H1 (cell line): Measurements from ENCODE around the gene RBM5. TPM values are rescaled to one million over a fixed set of nuclear protein-coding genes. Genes with fewer than 3 reads are reported as not detected.

ENCODE experiments used
- CTCF ChIA-PET: fragments of 300-600 bp; sonication (Branson Sonifier 250); formaldehyde crosslinking; loops from one replicate; lab custom pipeline; 2021; ENCODE audit not compliant: partially characterized antibody; lab: Charles Lee
- POLR2A ChIA-PET: fragments of 300-600 bp; sonication (Branson Sonifier 250); formaldehyde crosslinking; loops from one replicate; lab custom pipeline; 2021; ENCODE audit warnings: inconsistent platforms; ENCODE audit not compliant: partially characterized antibody; lab: Charles Lee
- DNase-seq, 2 experiments: peaks; one replicate each; pipeline versions ENCODE4 v3.0.0 to v3.0.0-alpha.2; 2010 to 2022; ENCODE audit warnings: low spot score in 2 of 2, low read depth in 1 of 2, mixed read lengths in 1 of 2
- FAIRE-seq: peaks from 2 replicates; lab custom pipeline; 2011; peaks lifted over from hg19 to GRCh38; lab: Jason Lieb, UNC
- H2AFZ ChIP-seq: 2 replicates; pipeline ENCODE4 v1.8.1; 2012; ENCODE audit warnings: low read length, inconsistent platforms
- H2AK5ac ChIP-seq: 2 replicates; pipeline ENCODE4 v1.6.1; 2013; ENCODE audit warnings: low read depth, low read length
- H2BK120ac ChIP-seq: replicated peaks from 2 replicates; pipeline ENCODE3; 2013; ENCODE audit warnings: low read depth, low read length, inconsistent platforms
- H2BK12ac ChIP-seq: 2 replicates; pipeline ENCODE4 v1.6.1; 2013; ENCODE audit warnings: low read depth, low read length
- H2BK15ac ChIP-seq: 2 replicates; pipeline ENCODE4 v1.6.1; 2013; ENCODE audit warnings: low read length
- H2BK20ac ChIP-seq: 2 replicates; pipeline ENCODE4 v1.6.1; 2013; ENCODE audit warnings: low read length
- H2BK5ac ChIP-seq: 2 replicates; pipeline ENCODE4 v1.6.1; 2013; ENCODE audit warnings: low read depth, low read length
- H3K14ac ChIP-seq: 2 replicates; pipeline ENCODE4 v1.6.1; 2013; ENCODE audit warnings: inconsistent platforms; ENCODE audit not compliant: insufficient read length
- H3K18ac ChIP-seq: 2 replicates; pipeline ENCODE4 v1.6.1; 2013; ENCODE audit warnings: low read length; ENCODE audit errors: extremely low read depth
- H3K23ac ChIP-seq: 2 replicates; pipeline ENCODE4 v1.6.1; 2013; ENCODE audit warnings: inconsistent platforms; ENCODE audit not compliant: insufficient read length
- H3K23me2 ChIP-seq: 2 replicates; pipeline ENCODE4 v1.6.1; 2013; ENCODE audit warnings: low read depth, low read length
- H3K27ac ChIP-seq: 2 replicates; pipeline ENCODE4 v1.6.1; 2011; ENCODE audit warnings: low read depth, low read length, inconsistent platforms
- H3K27me3 ChIP-seq, 4 experiments: replicated peaks in 1 of 4; 1 replicate in 1 of 4; 2 replicates in 3 of 4; pipeline versions ENCODE4 v1.6.1 to v1.8.1; 2011 to 2013; ENCODE audit warnings: low read length in 3 of 4, mild to moderate bottlenecking in 3 of 4, inconsistent platforms in 2 of 4, mixed read lengths in 2 of 4, moderate library complexity in 1 of 4; ENCODE audit not compliant: control insufficient read depth in 3 of 4, insufficient read depth in 3 of 4; ENCODE audit errors: extremely low read depth in 1 of 4
- H3K36me3 ChIP-seq, 4 experiments: 2 replicates each; pipeline versions ENCODE4 v1.6.1 to v1.8.1; 2011 to 2013; ENCODE audit warnings: mild to moderate bottlenecking in 4 of 4, low read length in 3 of 4, moderate library complexity in 2 of 4, control low read depth in 1 of 4, inconsistent platforms in 1 of 4; ENCODE audit not compliant: insufficient read depth in 4 of 4, control insufficient read depth in 2 of 4
- H3K4ac ChIP-seq: replicated peaks from 2 replicates; pipeline ENCODE3; 2013; ENCODE audit warnings: low read length, low read depth, mixed read lengths, inconsistent platforms; ENCODE audit not compliant: insufficient read length
- H3K4me1 ChIP-seq, 4 experiments: replicated peaks in 1 of 4; 1 replicate in 1 of 4; 2 replicates in 3 of 4; pipeline versions ENCODE4 v1.6.1 to v1.8.1; 2011 to 2013; ENCODE audit warnings: low read length in 3 of 4, inconsistent platforms in 2 of 4, mixed read lengths in 1 of 4; ENCODE audit not compliant: insufficient read depth in 4 of 4, control insufficient read depth in 3 of 4
- H3K4me2 ChIP-seq, 2 experiments: 2 replicates each; pipeline versions ENCODE4 v1.6.1 to v1.8.1; 2011 to 2013; ENCODE audit warnings: low read depth in 2 of 2, low read length in 2 of 2, control low read depth in 1 of 2, inconsistent platforms in 1 of 2, mild to moderate bottlenecking in 1 of 2; ENCODE audit not compliant: insufficient read depth in 1 of 2
- H3K4me3 ChIP-seq, 4 experiments: fragments of 200-600, 300-600 bp in 1 of 4; sonication (generic), shearing (Covaris generic), sonication (Bioruptor Twin) in 1 of 4; 2 replicates each; pipeline versions ENCODE4 v1.5.1 to v1.8.1; 2011 to 2016; ENCODE audit warnings: low read length in 4 of 4, low read depth in 3 of 4, control low read depth in 2 of 4, inconsistent platforms in 2 of 4, mild to moderate bottlenecking in 2 of 4, mixed read lengths in 1 of 4, moderate library complexity in 1 of 4; ENCODE audit not compliant: insufficient read depth in 2 of 4; ENCODE audit errors: extremely low read depth in 1 of 4
- H3K56ac ChIP-seq: replicated peaks from 2 replicates; pipeline ENCODE3; 2013; ENCODE audit warnings: low read depth, mild to moderate bottlenecking, mixed read lengths, low read length, inconsistent platforms; ENCODE audit not compliant: insufficient read length
- H3K79me1 ChIP-seq: 2 replicates; pipeline ENCODE4 v1.6.1; 2013; ENCODE audit warnings: low read depth, low read length, control low read depth
- H3K79me2 ChIP-seq, 2 experiments: 2 replicates each; pipeline versions ENCODE4 v1.6.1 to v1.8.1; 2012 to 2013; ENCODE audit warnings: low read length in 2 of 2, mild to moderate bottlenecking in 2 of 2, inconsistent platforms in 1 of 2; ENCODE audit not compliant: insufficient read depth in 2 of 2, control insufficient read depth in 1 of 2
- H3K9ac ChIP-seq, 4 experiments: replicated peaks in 1 of 4; 1 replicate in 1 of 4; 2 replicates in 3 of 4; pipeline versions ENCODE4 v1.6.1 to v1.8.1; 2011 to 2013; ENCODE audit warnings: low read depth in 3 of 4, low read length in 3 of 4, control low read depth in 2 of 4, mild to moderate bottlenecking in 2 of 4, moderate library complexity in 2 of 4, inconsistent platforms in 1 of 4; ENCODE audit errors: extremely low read depth in 1 of 4
- H3K9me3 ChIP-seq, 2 experiments: 2 replicates each; pipeline versions ENCODE4 v1.6.1 to v1.8.1; 2012 to 2013; ENCODE audit warnings: mild to moderate bottlenecking in 2 of 2, moderate library complexity in 2 of 2, control low read depth in 1 of 2, inconsistent platforms in 1 of 2, low read depth in 1 of 2, low read length in 1 of 2, mixed read lengths in 1 of 2; ENCODE audit not compliant: insufficient read depth in 2 of 2
- H4K20me1 ChIP-seq, 2 experiments: replicated peaks in 1 of 2; 2 replicates each; pipeline versions ENCODE3 to v1.8.1; 2011 to 2013; ENCODE audit warnings: inconsistent platforms in 2 of 2, low read length in 2 of 2, mild to moderate bottlenecking in 1 of 2; ENCODE audit not compliant: insufficient read depth in 2 of 2, control insufficient read depth in 1 of 2
- H4K5ac ChIP-seq: 2 replicates; pipeline ENCODE4 v1.6.1; 2013; ENCODE audit warnings: low read length, low read depth, mixed read lengths, inconsistent platforms; ENCODE audit not compliant: insufficient read length
- H4K8ac ChIP-seq: 2 replicates; pipeline ENCODE4 v1.8.0; 2013; ENCODE audit warnings: mild to moderate bottlenecking, moderate library complexity, low read length, inconsistent platforms; ENCODE audit not compliant: insufficient read depth; ENCODE audit errors: extremely low read depth
- H4K91ac ChIP-seq: replicated peaks from 2 replicates; pipeline ENCODE3; 2013; ENCODE audit warnings: low read length, mixed read lengths, inconsistent platforms; ENCODE audit not compliant: insufficient read length
- ASH2L ChIP-seq: fragments of 200-600, 300-600 bp; sonication (generic); IDR thresholded peaks from one replicate; pipeline ENCODE4 v1.7.1; 2017; ENCODE audit warnings: low read length
- CEBPB ChIP-seq: IDR thresholded peaks from 2 replicates; pipeline ENCODE4 v1.6.1; 2012; ENCODE audit warnings: low read depth, low read length
- CTBP2 ChIP-seq: IDR thresholded peaks from 2 replicates; pipeline ENCODE4 v1.7.0; 2011; ENCODE audit warnings: borderline replicate concordance, mild to moderate bottlenecking, moderate library complexity, mixed read lengths, low read length; ENCODE audit not compliant: insufficient read depth, insufficient read length
- E2F6 ChIP-seq: IDR thresholded peaks from 2 replicates; pipeline ENCODE4 v1.6.1; 2012; ENCODE audit warnings: inconsistent platforms
- EP300 ChIP-seq, 2 experiments: IDR thresholded peaks; 1 replicate in 1 of 2; 2 replicates in 1 of 2; pipeline ENCODE4 v1.6.1; 2011 to 2012; ENCODE audit warnings: low read depth in 2 of 2, low read length in 2 of 2, mild to moderate bottlenecking in 2 of 2, borderline replicate concordance in 1 of 2, inconsistent platforms in 1 of 2, moderate library complexity in 1 of 2
- GTF2F1 ChIP-seq: IDR thresholded peaks from 2 replicates; pipeline ENCODE4 v1.6.1; 2012; ENCODE audit warnings: low read depth, low read length, improper control_type of control experiment, borderline replicate concordance
- HDAC6 ChIP-seq: IDR thresholded peaks from one replicate; pipeline ENCODE4 v1.7.1; 2012; ENCODE audit warnings: low read depth, mild to moderate bottlenecking, inconsistent platforms, low read length, moderate library complexity
- JUND ChIP-seq: IDR thresholded peaks from 2 replicates; pipeline ENCODE4 v1.6.1; 2011; ENCODE audit warnings: mild to moderate bottlenecking, improper control_type of control experiment, low read length
- NRF1 ChIP-seq: IDR thresholded peaks from 2 replicates; pipeline ENCODE4 v1.6.1; 2011; ENCODE audit warnings: mild to moderate bottlenecking, low read depth, low read length, improper control_type of control experiment
- RXRA ChIP-seq: IDR thresholded peaks from 2 replicates; pipeline ENCODE4 v1.6.1; 2011; ENCODE audit warnings: low read depth, mild to moderate bottlenecking, low read length, moderate library complexity; ENCODE audit not compliant: insufficient read depth
- SAP30 ChIP-seq: fragments of 300-600 bp; sonication (generic); IDR thresholded peaks from 2 replicates; pipeline ENCODE4 v1.7.1; 2012; ENCODE audit warnings: low read length, moderate library complexity, mild to moderate bottlenecking, inconsistent platforms; ENCODE audit not compliant: insufficient read depth, insufficient replicate concordance
- SIX5 ChIP-seq: IDR thresholded peaks from 2 replicates; pipeline ENCODE4 v1.6.1; 2011; ENCODE audit warnings: mild to moderate bottlenecking, low read depth, low read length
- TBP ChIP-seq: IDR thresholded peaks from 2 replicates; pipeline ENCODE4 v1.6.1; 2011; ENCODE audit warnings: low read depth, low read length, improper control_type of control experiment
- WGBS, 2 experiments: shearing (Covaris generic) in 1 of 2; methylation state at CpG; one replicate each; pipeline versions ENCODE4 v1.1.6 to v1.1.7; 2013 to 2015; ENCODE audit warnings: low lambda C conversion rate in 2 of 2, mixed read lengths in 2 of 2, inconsistent platforms in 1 of 2, low coverage in 1 of 2, missing lambda C conversion rate in 1 of 2; ENCODE audit not compliant: insufficient replicate concordance in 2 of 2, insufficient coverage in 1 of 2, insufficient read length in 1 of 2; ENCODE audit errors: extremely low coverage in 1 of 2, missing lambda C conversion rate in 1 of 2; 5-methylcytosine and 5-hydroxymethylcytosine counted together
- polyA plus RNA-seq, 7 experiments: library from polyadenylated mRNA; depleted of rRNA in 3 of 7; stranded (reverse) in 5 of 7; unstranded in 2 of 7; fragments of >200 nt in 5 of 7; fragments of 200-250 nt in 2 of 7; gene quantifications; 1 replicate in 5 of 7; 2 replicates in 1 of 7; 4 replicates in 1 of 7; pipeline versions ENCODE4 v1.2.1 to v1.2.3, GENCODE V29; 2011 to 2013; ENCODE audit warnings: missing spikeins in 2 of 7, mixed read lengths in 2 of 7
- total RNA-seq: library from RNA; stranded (reverse); fragmentation: NEBNext Ultra II Directional; extraction: Animal tissue kit (Norgen Biotek cat#: 25700); gene quantifications from 2 replicates; pipeline ENCODE4 v1.2.1, GENCODE V29; 2021

The RBM5 gene
- total and polyA plus RNA-seq, 2 of the 8 experiments (the other 6 are each of a cell fraction or from before 2014, with no cell fraction given), result 82.7 to 144 TPM

DNA sequence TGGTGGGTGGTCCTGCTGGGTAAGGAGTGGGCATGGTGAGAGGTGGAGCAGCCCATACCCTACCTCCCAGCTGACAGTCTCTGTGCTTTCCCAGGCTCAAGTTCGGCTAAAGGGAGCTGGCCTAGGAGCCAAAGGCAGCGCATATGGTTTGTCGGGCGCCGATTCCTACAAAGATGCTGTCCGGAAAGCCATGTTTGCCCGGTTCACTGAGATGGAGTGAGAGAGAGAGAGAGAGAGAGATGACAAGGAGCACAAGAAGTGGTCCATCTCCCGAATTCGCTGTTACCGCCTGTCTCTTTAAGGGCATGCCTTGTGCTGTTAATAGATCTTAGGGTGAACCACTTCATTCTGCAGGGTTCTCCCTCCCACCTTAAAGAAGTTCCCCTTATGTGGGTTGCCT lies 29.5 kb downstream of the RBM5 start:
- Histone ChIP-seq H3K4ac (no peak overlapping the region), H4K5ac (no peak overlapping the region), H2AK5ac (no peak overlapping the region), H2BK5ac (no peak overlapping the region), H3K4me2 (no peak overlapping the region), H3K79me1 (no peaks in the 10 kb centered on the region), H3K23me2 (no peaks in the 10 kb centered on the region), H2BK15ac (no peak overlapping the region), H3K79me2 (no peaks in the 10 kb centered on the region), H4K91ac (no peak overlapping the region), H2BK20ac (no peak overlapping the region), H2BK12ac (no peak overlapping the region), H2AFZ (no peak overlapping the region), H4K20me1 (peaks cover 2 to 20% of the 10 kb centered on the region in 2 experiments), H3K4me3 (no peak overlapping the region), H3K23ac (no peak overlapping the region), H3K9me3 (no peaks in the 10 kb centered on the region), H3K27me3 (no peaks in the 10 kb centered on the region), H3K14ac (no peak overlapping the region), H3K27ac (no peak overlapping the region), H3K4me1 (peaks cover 0 to 3% (median under 1%) of the 10 kb centered on the region in 4 experiments; a peak in 2 of 7 replicates), H3K9ac (no peak overlapping the region), H3K56ac (no peak overlapping the region), H2BK120ac (no peak overlapping the region), H3K36me3 (peaks cover 43 to 64% (median 56%) of the 10 kb centered on the region in 4 experiments), H3K18ac (no peak overlapping the region), H4K8ac (no peak overlapping the region; the same call in 1 of the 2 replicates)
- 97% methylated on average over 10 of the region's 10 CpGs; no CpG with 5 or more reads in 1 of the 2 experiments for WGBS, 2 experiments
- FAIRE-seq, result no peak
- no peak for DNase-seq
- CTCF ChIA-PET, result interaction anchor here (0.8 to 20.9 kb wide), 4 partner anchors 36 to 104 kb away, joined by 3 to 591 read pairs (median 96); partner anchors contain the start of gene GNAT1
- POLR2A ChIA-PET, result interaction anchor here (0.6 to 11.1 kb wide), 7 partner anchors 10 to 178 kb away, joined by 3 to 133 read pairs (median 5); partner anchors contain the start of genes GNAT1 and RBM6
- no peak for TF ChIP-seq RXRA
- TF ChIP-seq CTBP2, result no peak
- TF ChIP-seq HDAC6, result no peak
- no peak for TF ChIP-seq EP300 (IDR thresholded peaks at IDR 0.05; ENCODE audit: borderline replicate concordance in 1 of 2, low read depth in 2 of 2, low read length in 2 of 2)
- no peak for TF ChIP-seq CEBPB
- no peak for TF ChIP-seq SIX5
- TF ChIP-seq GTF2F1, result no peak
- no peak for TF ChIP-seq TBP
- no peak for TF ChIP-seq E2F6
- TF ChIP-seq JUND, result no peak
- TF ChIP-seq SAP30, result no peak
- TF ChIP-seq NRF1, result no peak
- no peak for TF ChIP-seq ASH2L
